Left hindlimb (tissue), 1 donor: ENCODE data around the gene KRT77.
"Not testable (repeated sequence)": the region's sequence is repeated elsewhere in the genome, so short reads cannot be mapped to it uniquely, and the experiment has no call there.

ENCODE experiments used
- DNase-seq: peaks from one replicate; pipeline ENCODE4 v3.0.0-alpha.2; 2018

KRT77 gene

GRCh38 chr12:52703424-52703823 lies at the start of gene KRT77:
Gene KRT77, minus strand, starts transcription at chr12:52703524. Its CDS starts 90 bp downstream, at chr12:52703434.
- no peak for DNase-seq

- DNase-seq = no peak
These were observed 49.2 kb upstream of the KRT77 start for GRCh38 chr12:52752516-52752915.

GRCh38 chr12:52751795-52752194 lies 48.5 kb upstream of the KRT77 start:
- DNase-seq = no peak

- DNase-seq = not testable (repeated sequence)
These were observed 47.2 kb upstream of the KRT77 start for GRCh38 chr12:52750532-52750931.

- DNase-seq = no peak
These were observed 46.5 kb upstream of the KRT77 start for GRCh38 chr12:52749827-52750226.

GRCh38 chr12:52748578-52748977 lies 45.3 kb upstream of the KRT77 start:
- no peak for DNase-seq

GRCh38 chr12:52745554-52745953 lies 42.2 kb upstream of the KRT77 start:
- DNase-seq = no peak

GRCh38 chr12:52744493-52745156 lies 41.3 kb upstream of the KRT77 start:
- DNase-seq = no peak

- DNase-seq = no peak
These were observed 39.6 kb upstream of the KRT77 start for GRCh38 chr12:52742822-52743457.

GRCh38 chr12:52742196-52742580 lies 38.9 kb upstream of the KRT77 start:
- no peak for DNase-seq

GRCh38 chr12:52741375-52742195 lies 38.3 kb upstream of the KRT77 start:
- DNase-seq = peak; percentile 51

GRCh38 chr12:52740584-52740983 lies 37.3 kb upstream of the KRT77 start:
- no peak for DNase-seq

- no peak for DNase-seq
These were observed 36.6 kb upstream of the KRT77 start for GRCh38 chr12:52739963-52740362.

- DNase-seq = no peak
These were observed 32.7 kb upstream of the KRT77 start for GRCh38 chr12:52735816-52736632.

GRCh38 chr12:52735106-52735505 lies 31.8 kb upstream of the KRT77 start:
- DNase-seq = no peak

- DNase-seq = no peak
These were observed 27.5 kb upstream of the KRT77 start for GRCh38 chr12:52730793-52731192.

GRCh38 chr12:52730383-52730782 lies 27.1 kb upstream of the KRT77 start:
- DNase-seq = no peak

- DNase-seq = no peak
These were observed 25.8 kb upstream of the KRT77 start for GRCh38 chr12:52729147-52729546.

- no peak for DNase-seq
These were observed 25.1 kb upstream of the KRT77 start for GRCh38 chr12:52728374-52728773.

- no peak for DNase-seq
These were observed 23.7 kb upstream of the KRT77 start for GRCh38 chr12:52727037-52727436.

- DNase-seq = no peak
These were observed 23.1 kb upstream of the KRT77 start for GRCh38 chr12:52726451-52726850.

- no peak for DNase-seq
These were observed 21.1 kb upstream of the KRT77 start for GRCh38 chr12:52724384-52724783.

- DNase-seq = no peak
These were observed 19.4 kb upstream of the KRT77 start for GRCh38 chr12:52722680-52723079.
